GM12875 (cell line): ENCODE data around the gene PORCN.

ENCODE experiments used
- H3K4me3 ChIP-seq: one replicate; pipeline ENCODE4 v1.5.1; 2011; ENCODE audit warnings: low read depth, low read length, control low read depth
- CTCF ChIP-seq: IDR thresholded peaks from 2 replicates; pipeline ENCODE4 v1.5.1; 2011; ENCODE audit warnings: low read depth, mild to moderate bottlenecking, control low read depth, inconsistent platforms, low read length, moderate library complexity, borderline replicate concordance; ENCODE audit not compliant: insufficient read depth

Gene PORCN

GRCh38 chrX:48487362-48487798 lies 21.4 kb upstream of the PORCN start:
- TF ChIP-seq CTCF, result no peak
- H3K4me3 ChIP-seq, result no peak overlapping the region

- TF ChIP-seq CTCF, result no peak
- no peak overlapping the region for H3K4me3 ChIP-seq
These were observed 20.8 kb upstream of the PORCN start for GRCh38 chrX:48488034-48488433.

- H3K4me3 ChIP-seq, result no peak overlapping the region
- TF ChIP-seq CTCF, result no peak
These were observed 19.5 kb upstream of the PORCN start for GRCh38 chrX:48489296-48489695.

- TF ChIP-seq CTCF, result no peak
These were observed 18.9 kb upstream of the PORCN start for GRCh38 chrX:48489892-48490291.

DNA sequence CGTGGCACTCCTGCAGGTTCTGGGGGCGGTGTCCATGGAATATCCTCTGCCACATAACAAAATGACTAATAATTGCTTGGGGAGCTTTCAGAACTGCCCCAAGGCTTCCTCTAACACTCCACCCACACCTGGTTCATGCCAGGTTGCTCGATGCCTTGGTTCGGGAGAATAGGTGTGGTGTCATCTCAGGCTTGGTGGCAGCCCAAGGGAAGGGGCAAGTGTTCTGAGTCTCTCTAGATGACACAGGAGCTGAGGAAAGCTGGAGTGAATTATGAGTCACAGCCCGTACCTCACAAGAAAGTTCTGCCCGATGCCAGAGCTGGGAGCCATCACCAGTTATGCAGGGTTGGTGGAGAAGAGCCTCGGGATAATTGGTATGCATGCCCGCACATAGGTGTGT lies 18.1 kb upstream of the PORCN start:
- TF ChIP-seq CTCF, result no peak
- no peak overlapping the region for H3K4me3 ChIP-seq

More at GRCh38 chrX:48489892-48490291, 18.9 kb upstream of the PORCN start:
- H3K4me3 ChIP-seq, result no peak overlapping the region

DNA sequence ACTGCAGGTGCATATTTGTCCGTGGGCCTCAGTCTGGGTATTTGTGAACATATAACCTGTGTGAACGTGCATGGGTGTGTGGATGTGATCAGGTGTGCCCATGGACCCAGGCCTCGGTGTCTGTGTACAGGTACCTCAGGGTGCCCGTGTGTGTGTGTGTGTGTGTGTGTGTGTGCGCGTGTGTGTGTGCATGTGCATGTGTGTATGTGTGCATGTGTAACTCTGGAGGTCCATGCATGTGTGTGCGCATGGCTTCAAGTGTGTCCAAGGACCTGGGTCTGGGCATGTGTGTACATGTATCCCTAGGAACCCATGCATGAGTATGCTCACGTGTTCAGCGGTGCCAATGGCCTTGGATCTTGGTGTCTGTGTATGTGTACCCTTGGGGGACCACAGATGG lies 17.0 kb upstream of the PORCN start:
- TF ChIP-seq CTCF, result no peak
- no peak overlapping the region for H3K4me3 ChIP-seq

GRCh38 chrX:48492293-48492910 lies 16.4 kb upstream of the PORCN start:
- H3K4me3 ChIP-seq, result no peak overlapping the region
- TF ChIP-seq CTCF, result no peak
